NT2/D1 (cell line): ENCODE results near the gene NFIA.

Source experiments
- DNase-seq: peaks from one replicate; pipeline ENCODE4 v3.0.0-alpha.2; 2011; ENCODE audit warnings: low read depth, low spot score
- H3K27me3 ChIP-seq: 2 replicates; pipeline ENCODE4 v1.6.0; 2011; ENCODE audit warnings: mild to moderate bottlenecking; ENCODE audit not compliant: insufficient read length, insufficient read depth
- H3K36me3 ChIP-seq: 2 replicates; pipeline ENCODE4 v1.6.1; 2011; ENCODE audit warnings: mild to moderate bottlenecking, low read length, mixed read lengths; ENCODE audit not compliant: insufficient read depth, insufficient read length
- H3K4me1 ChIP-seq: 2 replicates; pipeline ENCODE4 v1.5.1; 2011; ENCODE audit not compliant: insufficient read depth, insufficient read length
- H3K4me3 ChIP-seq: 2 replicates; pipeline ENCODE4 v1.5.1; 2011; ENCODE audit warnings: low read depth; ENCODE audit not compliant: insufficient read length
- H3K9ac ChIP-seq: 2 replicates; pipeline ENCODE4 v1.6.0; 2011; ENCODE audit warnings: low read depth; ENCODE audit not compliant: insufficient read length
- H3K9me3 ChIP-seq: 2 replicates; pipeline ENCODE4 v1.5.1; 2011; ENCODE audit warnings: mild to moderate bottlenecking, low read length; ENCODE audit not compliant: insufficient read depth
- SUZ12 ChIP-seq: IDR thresholded peaks from 2 replicates; pipeline ENCODE4 v1.6.1; 2011; ENCODE audit not compliant: insufficient read length, insufficient read depth; ENCODE audit errors: extremely low read depth
- YY1 ChIP-seq: IDR thresholded peaks from 2 replicates; pipeline ENCODE4 v1.6.1; 2011; ENCODE audit not compliant: insufficient read length, insufficient read depth
- ZNF274 ChIP-seq: IDR thresholded peaks from 2 replicates; pipeline ENCODE4 v1.6.1; 2011; ENCODE audit warnings: mild to moderate bottlenecking, low read depth, low read length

NFIA gene

GRCh38 chr1:61213245-61214011 is 131.1 kb downstream of the NFIA start:
- H3K9me3 ChIP-seq, result peaks cover 7% of the 10 kb centered on the region; the same call in 1 of the 2 replicates
- no peak overlapping the region for H3K4me3 ChIP-seq
- no peak for DNase-seq
- H3K9ac ChIP-seq, result no peak overlapping the region
- TF ChIP-seq SUZ12, result no peak
- no peak for TF ChIP-seq YY1
- no peak for TF ChIP-seq ZNF274
- no peaks in the 10 kb centered on the region for H3K27me3 ChIP-seq
- no peaks in the 10 kb centered on the region for H3K4me1 ChIP-seq
- no peaks in the 10 kb centered on the region for H3K36me3 ChIP-seq

- no peak for TF ChIP-seq YY1
- no peak for TF ChIP-seq SUZ12
- TF ChIP-seq ZNF274, result no peak
- Histone ChIP-seq H3K9ac (no peak overlapping the region), H3K4me1 (no peaks in the 10 kb centered on the region), H3K27me3 (no peaks in the 10 kb centered on the region), H3K36me3 (no peaks in the 10 kb centered on the region), H3K9me3 (peaks cover 7% of the 10 kb centered on the region; the same call in 1 of the 2 replicates), H3K4me3 (no peak overlapping the region)
- no peak for DNase-seq
Measured at GRCh38 chr1:61215119-61215518, 132.8 kb downstream of the NFIA start.

DNA sequence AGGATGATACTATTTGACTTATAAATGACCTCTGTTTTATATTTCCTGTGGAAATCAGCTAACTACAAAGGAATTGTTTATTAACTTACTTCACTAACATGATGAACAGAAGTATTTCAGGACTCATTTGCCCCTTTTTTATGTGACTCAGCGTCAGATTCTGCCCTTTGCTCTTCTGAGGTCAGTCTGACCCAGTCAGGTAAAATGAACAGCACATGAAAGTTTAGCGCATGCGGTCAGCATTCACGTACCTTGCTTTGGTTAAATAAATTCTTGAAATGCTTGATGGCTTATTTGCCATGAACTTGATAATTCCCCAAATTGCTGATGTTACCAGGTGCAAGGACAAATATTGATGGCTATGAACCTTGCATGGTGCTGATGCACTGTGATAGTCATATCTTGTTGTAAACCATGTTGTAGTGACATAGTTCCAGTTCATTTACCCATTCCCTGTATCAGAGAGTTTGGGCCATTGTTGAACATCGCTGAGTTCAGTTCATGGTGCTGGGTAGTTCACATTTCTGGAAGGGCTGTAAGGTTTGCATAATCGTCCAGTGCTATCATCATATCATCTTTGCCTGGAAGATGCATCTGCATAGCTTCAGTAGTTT is 133.4 kb downstream of the NFIA start:
- Histone ChIP-seq H3K9ac (no peak overlapping the region), H3K9me3 (peaks cover 7% of the 10 kb centered on the region; the same call in 1 of the 2 replicates), H3K4me1 (no peaks in the 10 kb centered on the region), H3K27me3 (no peaks in the 10 kb centered on the region), H3K36me3 (no peaks in the 10 kb centered on the region), H3K4me3 (no peak overlapping the region)
- no peak for TF ChIP-seq SUZ12
- no peak for TF ChIP-seq ZNF274
- no peak for TF ChIP-seq YY1
- no peak for DNase-seq

DNA sequence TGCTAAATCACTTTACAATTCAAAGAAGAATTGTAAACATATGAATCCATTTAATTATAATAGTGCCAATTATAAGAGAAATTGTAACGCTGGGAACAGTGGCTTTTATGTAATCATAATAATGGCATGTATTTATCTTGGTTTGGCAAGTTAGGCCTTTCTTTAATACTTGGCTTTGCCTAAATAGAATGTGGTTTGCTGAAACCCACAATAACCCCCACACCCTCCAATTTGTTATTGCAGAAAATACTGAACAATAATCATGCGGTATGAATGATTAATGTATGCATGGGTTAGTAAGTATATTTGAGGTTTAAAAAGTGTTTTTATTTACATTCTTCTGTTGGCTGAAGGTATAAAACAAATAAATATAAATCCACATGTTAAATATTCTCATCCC is 138.2 kb downstream of the NFIA start:
- no peak for DNase-seq
- no peak for TF ChIP-seq SUZ12
- no peak for TF ChIP-seq YY1
- no peak for TF ChIP-seq ZNF274

GRCh38 chr1:61221642-61222041 is 139.3 kb downstream of the NFIA start:
- Histone ChIP-seq H3K9me3 (no peaks in the 10 kb centered on the region), H3K27me3 (no peaks in the 10 kb centered on the region), H3K4me3 (no peak overlapping the region), H3K36me3 (no peaks in the 10 kb centered on the region), H3K4me1 (no peaks in the 10 kb centered on the region), H3K9ac (no peak overlapping the region)
- no peak for TF ChIP-seq ZNF274
- no peak for TF ChIP-seq YY1
- no peak for TF ChIP-seq SUZ12
- no peak for DNase-seq

More for the DNA sequence above, 138.2 kb downstream of the NFIA start:
- no peaks in the 10 kb centered on the region for H3K27me3 ChIP-seq
- no peak overlapping the region for H3K9ac ChIP-seq
- no peaks in the 10 kb centered on the region for H3K4me1 ChIP-seq
- H3K4me3 ChIP-seq, result no peak overlapping the region
- no peaks in the 10 kb centered on the region for H3K9me3 ChIP-seq
- H3K36me3 ChIP-seq, result no peaks in the 10 kb centered on the region

DNA sequence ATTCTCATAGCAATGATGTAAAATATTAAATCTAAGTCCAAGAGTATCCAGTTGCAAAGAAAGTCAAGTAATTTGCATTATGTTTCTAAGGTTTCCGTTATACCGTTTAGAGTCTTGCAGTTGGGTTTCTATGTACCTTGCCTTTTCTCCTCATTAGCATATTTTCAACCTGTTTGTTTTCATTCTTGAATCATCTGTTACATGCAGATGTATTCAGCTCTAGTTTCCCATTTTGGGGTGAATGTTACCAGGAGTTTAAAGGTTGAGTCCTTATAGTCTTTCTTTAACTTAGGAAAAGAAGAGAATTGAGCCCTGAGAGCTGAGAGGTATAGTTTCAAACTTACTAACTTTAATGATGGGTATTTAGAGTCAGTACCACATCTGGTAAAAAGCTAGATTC is 139.9 kb downstream of the NFIA start:
- DNase-seq, result no peak

DNA sequence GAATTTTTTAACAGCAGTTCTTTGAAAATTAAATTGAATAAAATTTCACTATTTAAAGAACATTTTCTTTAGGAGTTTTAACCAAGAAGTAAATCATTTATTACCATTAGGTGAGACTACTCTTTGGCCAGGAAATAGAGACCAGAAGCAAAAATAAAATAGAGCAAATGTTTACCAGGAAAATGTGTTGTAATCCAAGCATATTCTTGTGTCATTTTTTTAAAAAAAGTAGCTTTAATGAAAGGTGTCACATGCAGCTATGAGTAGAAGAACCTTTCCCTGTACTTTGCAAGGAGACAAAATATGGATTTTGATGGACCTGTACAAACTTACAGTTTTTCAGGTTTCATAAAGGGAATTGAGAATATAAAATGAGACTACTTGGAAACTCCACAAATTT is 140.8 kb downstream of the NFIA start:
- H3K4me3 ChIP-seq, result no peak overlapping the region
- no peak for DNase-seq
- TF ChIP-seq SUZ12 (no peak), YY1 (no peak), ZNF274 (no peak)
- H3K36me3 ChIP-seq, result no peaks in the 10 kb centered on the region
- no peaks in the 10 kb centered on the region for H3K27me3 ChIP-seq
- H3K4me1 ChIP-seq, result no peaks in the 10 kb centered on the region
- H3K9me3 ChIP-seq, result no peaks in the 10 kb centered on the region
- no peak overlapping the region for H3K9ac ChIP-seq

More for the DNA sequence above, 139.9 kb downstream of the NFIA start:
- no peaks in the 10 kb centered on the region for H3K27me3 ChIP-seq
- no peaks in the 10 kb centered on the region for H3K36me3 ChIP-seq
- no peak overlapping the region for H3K9ac ChIP-seq
- no peak overlapping the region for H3K4me3 ChIP-seq
- H3K9me3 ChIP-seq, result no peaks in the 10 kb centered on the region
- TF ChIP-seq ZNF274 (no peak), YY1 (no peak), SUZ12 (no peak)
- H3K4me1 ChIP-seq, result no peaks in the 10 kb centered on the region
